Endodermal cell (in vitro differentiated cells): Measurements from ENCODE around the gene SAMD5. TPM values are rescaled to one million over a fixed set of nuclear protein-coding genes. Genes with fewer than 3 reads are reported as not detected.
A peak's percentile ranks its signal among the peaks of the same experiment; 100 is the strongest.

Experiments
- DNase-seq: peaks from one replicate; pipeline ENCODE4 v3.0.0-alpha.2; 2017
- H3K27ac ChIP-seq: 2 replicates; pipeline ENCODE4 v1.5.1; 2013; ENCODE audit warnings: mild to moderate bottlenecking, low read depth, low read length, moderate library complexity
- H3K27me3 ChIP-seq: 2 replicates; pipeline ENCODE4 v1.6.1; 2013; ENCODE audit warnings: mild to moderate bottlenecking, low read length, moderate library complexity; ENCODE audit not compliant: insufficient read depth, control insufficient read depth, poor library complexity, severe bottlenecking
- H3K36me3 ChIP-seq: 2 replicates; pipeline ENCODE4 v1.7.0; 2013; ENCODE audit warnings: mild to moderate bottlenecking, low read length, moderate library complexity; ENCODE audit not compliant: control insufficient read depth, insufficient read depth
- H3K4me1 ChIP-seq: one replicate; pipeline ENCODE4 v1.7.0; 2013; ENCODE audit warnings: low read length; ENCODE audit not compliant: control insufficient read depth, insufficient read depth
- H3K4me3 ChIP-seq: 2 replicates; pipeline ENCODE4 v1.5.1; 2013; ENCODE audit warnings: mild to moderate bottlenecking, low read length, moderate library complexity
- H3K9ac ChIP-seq: 2 replicates; pipeline ENCODE4 v1.6.1; 2013; ENCODE audit warnings: mild to moderate bottlenecking, low read length, moderate library complexity; ENCODE audit not compliant: poor library complexity, severe bottlenecking; ENCODE audit errors: extremely low read depth
- H3K9me3 ChIP-seq: 2 replicates; pipeline ENCODE4 v1.6.1; 2013; ENCODE audit warnings: mild to moderate bottlenecking, low read length, moderate library complexity; ENCODE audit not compliant: control insufficient read depth
- H3K27ac Mint-ChIP-seq: 2 replicates; pipeline ENCODE4 v1.8.0; 2020; ENCODE audit warnings: mixed read lengths
- H3K27me3 Mint-ChIP-seq: 2 replicates; pipeline ENCODE4 v1.8.0; 2021; ENCODE audit warnings: mild to moderate bottlenecking, mixed read lengths; ENCODE audit not compliant: insufficient read depth
- H3K36me3 Mint-ChIP-seq: 2 replicates; pipeline ENCODE4 v1.8.0; 2020; ENCODE audit warnings: low read depth, mixed read lengths
- H3K4me1 Mint-ChIP-seq: 2 replicates; pipeline ENCODE4 v1.8.0; 2020; ENCODE audit warnings: mixed read lengths
- H3K4me3 Mint-ChIP-seq: 2 replicates; pipeline ENCODE4 v1.8.0; 2020; ENCODE audit warnings: mild to moderate bottlenecking, moderate library complexity, mixed read lengths
- H3K9me3 Mint-ChIP-seq: 2 replicates; pipeline ENCODE4 v1.8.0; 2020; ENCODE audit warnings: mild to moderate bottlenecking, mixed read lengths
- WGBS, 2 experiments: methylation state at CpG; one replicate each; pipeline versions ENCODE4 v1.1.5 to v1.1.7; 2013; ENCODE audit warnings: missing lambda C conversion rate in 2 of 2, mixed read lengths in 1 of 2; ENCODE audit not compliant: insufficient coverage in 1 of 2, insufficient read length in 1 of 2; 5-methylcytosine and 5-hydroxymethylcytosine counted together
- total RNA-seq, 2 donors: library from RNA; stranded (reverse); fragmentation: NEBNext Ultra II Directional in 1 of 2; extraction: Animal tissue kit (Norgen Biotek cat#: 25700) in 1 of 2; gene quantifications; 2 replicates in 1 of 2; 3 replicates in 1 of 2; pipeline ENCODE4 v1.2.1, GENCODE V29; 2021
- TF ChIP-seq, protein P1 (sequence below): fragments of 200-600 bp; sonication (generic); conservative IDR thresholded peaks from 2 replicates; pipeline ENCODE4 v1.5.0; 2021; ENCODE audit warnings: antibody characterized with exemption, mild to moderate bottlenecking

SAMD5 gene
- total RNA-seq, 2 donors from 2014 or later = 0.69 to 0.99 TPM

DNA sequence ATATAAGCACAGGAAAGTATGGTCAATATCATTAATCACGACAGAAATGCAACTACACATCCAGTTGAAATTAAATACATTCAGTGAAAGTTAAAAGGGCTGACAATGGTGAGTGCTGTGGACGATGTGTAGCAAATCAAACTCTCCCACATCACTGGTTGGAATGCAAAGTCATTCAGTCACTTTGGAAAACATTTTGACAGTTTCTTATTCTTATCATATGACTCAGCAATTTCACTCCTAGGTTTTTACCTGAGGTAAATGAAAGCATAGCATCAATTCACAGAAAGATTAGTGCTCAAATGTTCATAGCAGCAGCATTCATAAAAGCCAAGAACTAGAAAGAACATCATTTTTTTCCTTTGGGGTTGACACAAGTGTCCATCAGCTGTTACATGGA lies 28.6 kb upstream of the SAMD5 start:
- H3K27me3 Mint-ChIP-seq = no peaks in the 10 kb centered on the region
- H3K4me3 ChIP-seq = no peak overlapping the region
- H3K9me3 Mint-ChIP-seq = peaks cover 15% of the 10 kb centered on the region
- no peaks in the 10 kb centered on the region for H3K36me3 Mint-ChIP-seq
- H3K9me3 ChIP-seq = no peaks in the 10 kb centered on the region
- H3K27me3 ChIP-seq = no peaks in the 10 kb centered on the region
- no peak overlapping the region for H3K27ac Mint-ChIP-seq
- TF ChIP-seq, protein P1, sequence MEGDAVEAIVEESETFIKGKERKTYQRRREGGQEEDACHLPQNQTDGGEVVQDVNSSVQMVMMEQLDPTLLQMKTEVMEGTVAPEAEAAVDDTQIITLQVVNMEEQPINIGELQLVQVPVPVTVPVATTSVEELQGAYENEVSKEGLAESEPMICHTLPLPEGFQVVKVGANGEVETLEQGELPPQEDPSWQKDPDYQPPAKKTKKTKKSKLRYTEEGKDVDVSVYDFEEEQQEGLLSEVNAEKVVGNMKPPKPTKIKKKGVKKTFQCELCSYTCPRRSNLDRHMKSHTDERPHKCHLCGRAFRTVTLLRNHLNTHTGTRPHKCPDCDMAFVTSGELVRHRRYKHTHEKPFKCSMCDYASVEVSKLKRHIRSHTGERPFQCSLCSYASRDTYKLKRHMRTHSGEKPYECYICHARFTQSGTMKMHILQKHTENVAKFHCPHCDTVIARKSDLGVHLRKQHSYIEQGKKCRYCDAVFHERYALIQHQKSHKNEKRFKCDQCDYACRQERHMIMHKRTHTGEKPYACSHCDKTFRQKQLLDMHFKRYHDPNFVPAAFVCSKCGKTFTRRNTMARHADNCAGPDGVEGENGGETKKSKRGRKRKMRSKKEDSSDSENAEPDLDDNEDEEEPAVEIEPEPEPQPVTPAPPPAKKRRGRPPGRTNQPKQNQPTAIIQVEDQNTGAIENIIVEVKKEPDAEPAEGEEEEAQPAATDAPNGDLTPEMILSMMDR = no peak
- no peak overlapping the region for H3K4me3 Mint-ChIP-seq
- 94% methylated on average over 2 of the region's 2 CpGs; no CpG with 5 or more reads in 1 of the 2 experiments for WGBS, 2 experiments
- DNase-seq = no peak
- no peak overlapping the region for H3K9ac ChIP-seq
- H3K4me1 Mint-ChIP-seq = no peaks in the 10 kb centered on the region
- H3K27ac ChIP-seq = no peak overlapping the region
- H3K4me1 ChIP-seq = no peaks in the 10 kb centered on the region
- no peaks in the 10 kb centered on the region for H3K36me3 ChIP-seq

DNA sequence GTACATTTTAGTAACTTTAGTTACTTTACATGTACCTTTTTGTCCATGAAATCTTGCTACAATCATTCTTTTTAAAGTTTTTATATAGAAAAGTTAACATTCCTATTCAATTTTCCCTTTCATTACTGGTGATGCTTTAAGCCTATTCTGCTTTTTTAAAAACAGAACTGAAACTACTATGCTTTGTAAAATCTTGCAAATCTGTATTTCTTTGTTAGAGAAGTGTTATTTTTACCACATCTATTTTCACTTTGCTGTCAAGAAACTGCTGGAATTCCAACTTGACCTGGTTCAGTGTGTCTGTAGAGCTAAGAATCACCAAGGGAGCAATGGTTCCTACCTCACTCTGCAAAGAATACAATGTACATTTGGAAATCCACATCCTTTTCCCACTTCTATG lies 21.8 kb upstream of the SAMD5 start:
- H3K4me3 ChIP-seq = no peak overlapping the region
- H3K9ac ChIP-seq = no peak overlapping the region
- H3K36me3 ChIP-seq = no peaks in the 10 kb centered on the region
- no peaks in the 10 kb centered on the region for H3K27me3 ChIP-seq
- H3K9me3 Mint-ChIP-seq = peaks cover 10% of the 10 kb centered on the region
- H3K36me3 Mint-ChIP-seq = no peaks in the 10 kb centered on the region
- H3K4me1 ChIP-seq = no peaks in the 10 kb centered on the region
- no peak overlapping the region for H3K4me3 Mint-ChIP-seq
- H3K27ac Mint-ChIP-seq = no peak overlapping the region
- no peak for DNase-seq
- H3K9me3 ChIP-seq = no peaks in the 10 kb centered on the region
- no peak overlapping the region for H3K27ac ChIP-seq
- no peaks in the 10 kb centered on the region for H3K4me1 Mint-ChIP-seq
- TF ChIP-seq, protein P1 = no peak
- H3K27me3 Mint-ChIP-seq = no peaks in the 10 kb centered on the region

DNA sequence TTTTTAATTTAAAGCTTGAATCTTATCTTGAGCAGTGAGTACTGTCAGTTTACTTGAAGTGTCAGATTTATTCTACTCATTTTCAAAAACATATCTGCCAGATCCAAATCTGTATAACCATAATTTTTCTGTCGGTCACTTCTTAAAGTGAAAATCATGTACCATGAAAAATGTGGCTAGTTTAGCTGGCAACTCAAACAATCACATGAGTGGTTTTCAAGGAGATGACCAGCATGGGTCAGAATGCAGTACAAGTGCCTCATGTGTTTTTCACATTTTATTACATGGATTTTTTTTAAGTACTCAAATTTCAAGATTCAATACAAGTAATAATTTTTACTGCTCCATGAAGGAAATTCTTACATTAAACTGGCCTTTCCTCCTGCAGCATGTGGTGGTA lies 11.0 kb upstream of the SAMD5 start:
- 88 to 100% methylated on average over 1 of the region's 1 CpG for WGBS, 2 experiments
- Histone ChIP-seq H3K4me3 (peak overlapping the region; percentile 70), H3K9ac (no peak overlapping the region), H3K27ac (no peak overlapping the region), H3K36me3 (no peaks in the 10 kb centered on the region), H3K4me1 (no peaks in the 10 kb centered on the region), H3K27me3 (no peaks in the 10 kb centered on the region), H3K9me3 (peaks cover 65% of the 10 kb centered on the region)
- peaks cover 39% of the 10 kb centered on the region for H3K9me3 Mint-ChIP-seq
- H3K4me1 Mint-ChIP-seq = no peaks in the 10 kb centered on the region
- peaks cover 22% of the 10 kb centered on the region for H3K27me3 Mint-ChIP-seq
- no peak overlapping the region for H3K27ac Mint-ChIP-seq
- TF ChIP-seq, protein P1 = no peak
- no peak for DNase-seq
- no peak overlapping the region for H3K4me3 Mint-ChIP-seq
- peaks cover 6% of the 10 kb centered on the region for H3K36me3 Mint-ChIP-seq
